Measurements from ENCODE around the gene BLOC1S3. TPM values are rescaled to one million over a fixed set of nuclear protein-coding genes. Genes with fewer than 3 reads are reported as not detected.

Gene BLOC1S3
- total and polyA plus RNA-seq, 11 donors, result 2.0 to 8.1 (median 4.8) TPM

DNA sequence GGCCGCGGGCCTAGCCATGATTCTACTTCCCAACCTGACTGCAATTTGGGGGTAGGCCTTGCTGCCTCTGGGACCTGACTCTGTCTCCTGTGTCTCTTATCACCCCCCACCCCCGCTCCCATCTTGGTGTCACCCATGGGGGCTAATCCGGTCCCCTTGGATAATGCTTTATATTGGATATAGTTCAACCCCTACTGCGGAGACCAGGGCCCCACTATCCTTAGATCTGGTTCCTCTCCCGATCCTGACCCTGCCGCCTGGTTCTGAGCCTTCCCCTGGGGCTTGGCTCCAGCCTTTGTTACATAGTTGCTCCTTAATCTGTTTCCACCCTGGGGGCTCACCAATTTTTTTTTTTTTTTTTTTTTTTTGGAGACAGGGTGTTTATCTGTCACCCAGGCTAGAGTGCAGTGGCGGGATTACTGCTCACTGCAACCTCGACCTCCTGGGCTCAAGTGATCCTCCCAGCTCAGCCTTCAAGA lies 1.3 kb downstream of the BLOC1S3 start:
- intact Hi-C loops (cut with DNase I), result loop anchor here in 6 of 10 donors (2.0 to 10.0 kb wide), 7 partner anchors 53 to 165 kb away; partner anchors contain the start of genes PPP1R37 (in 4 of the 6), EXOC3L2 (in 1 of the 6), GEMIN7 (in 1 of the 6) and ZNF296 (in 1 of the 6)
- no peaks in the 10 kb centered on the region for H3K27me3 ChIP-seq
- peak overlapping the region in 8 of 12 donors; percentile 74 to 95 (median 89) for H3K27ac ChIP-seq
- no peak for ATAC-seq
- peaks cover 0 to 20% (median 0%) of the 10 kb centered on the region in 9 donors for H3K36me3 ChIP-seq
- peak overlapping the region; percentile 53 to 95 (median 84) for H3K4me3 ChIP-seq
- H3K4me1 ChIP-seq, result peaks cover 0 to 50% (median 26%) of the 10 kb centered on the region in 12 donors
- TF ChIP-seq, protein P1, sequence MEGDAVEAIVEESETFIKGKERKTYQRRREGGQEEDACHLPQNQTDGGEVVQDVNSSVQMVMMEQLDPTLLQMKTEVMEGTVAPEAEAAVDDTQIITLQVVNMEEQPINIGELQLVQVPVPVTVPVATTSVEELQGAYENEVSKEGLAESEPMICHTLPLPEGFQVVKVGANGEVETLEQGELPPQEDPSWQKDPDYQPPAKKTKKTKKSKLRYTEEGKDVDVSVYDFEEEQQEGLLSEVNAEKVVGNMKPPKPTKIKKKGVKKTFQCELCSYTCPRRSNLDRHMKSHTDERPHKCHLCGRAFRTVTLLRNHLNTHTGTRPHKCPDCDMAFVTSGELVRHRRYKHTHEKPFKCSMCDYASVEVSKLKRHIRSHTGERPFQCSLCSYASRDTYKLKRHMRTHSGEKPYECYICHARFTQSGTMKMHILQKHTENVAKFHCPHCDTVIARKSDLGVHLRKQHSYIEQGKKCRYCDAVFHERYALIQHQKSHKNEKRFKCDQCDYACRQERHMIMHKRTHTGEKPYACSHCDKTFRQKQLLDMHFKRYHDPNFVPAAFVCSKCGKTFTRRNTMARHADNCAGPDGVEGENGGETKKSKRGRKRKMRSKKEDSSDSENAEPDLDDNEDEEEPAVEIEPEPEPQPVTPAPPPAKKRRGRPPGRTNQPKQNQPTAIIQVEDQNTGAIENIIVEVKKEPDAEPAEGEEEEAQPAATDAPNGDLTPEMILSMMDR (IDR thresholded peaks at IDR 0.05), result no peak
- no peak for TF ChIP-seq POLR2A (IDR thresholded peaks at IDR 0.05)
- no peak for DNase-seq
- WGBS, 4 donors, result 53 to 64% (median 57%) methylated on average over 9 of the region's 9 CpGs
- no peaks in the 10 kb centered on the region for H3K9me3 ChIP-seq

DNA sequence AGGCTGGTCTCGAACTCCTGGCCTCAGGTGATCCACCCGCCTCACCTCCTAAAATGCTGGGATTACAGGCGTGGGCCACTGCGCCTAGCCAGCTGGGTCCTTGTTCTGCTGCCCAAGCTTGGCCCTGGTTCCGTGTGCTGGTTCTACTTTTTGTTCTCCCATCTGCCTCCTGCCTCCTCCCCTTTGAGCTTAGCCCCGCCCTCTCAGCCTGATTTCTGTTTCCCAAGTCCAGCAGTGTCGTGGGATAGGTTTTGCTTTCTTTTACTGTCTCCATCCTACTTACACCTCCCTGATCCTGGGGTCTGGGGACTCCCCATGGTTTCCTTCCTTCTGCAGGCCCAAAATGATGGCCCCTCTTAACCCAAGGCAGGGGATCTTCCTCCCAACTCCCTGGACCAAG lies 2.4 kb downstream of the BLOC1S3 start:
- Histone ChIP-seq H3K27me3 (no peaks in the 10 kb centered on the region), H3K4me3 (no peak overlapping the region), H3K36me3 (peaks cover 0 to 20% (median 0%) of the 10 kb centered on the region in 9 donors), H3K4me1 (peaks cover 0 to 51% (median 26%) of the 10 kb centered on the region in 12 donors), H3K9me3 (no peaks in the 10 kb centered on the region), H3K27ac (no peak overlapping the region)
- WGBS, 4 donors, result 81 to 85% (median 85%) methylated on average over 7 of the region's 7 CpGs
- no peak for TF ChIP-seq POLR2A (IDR thresholded peaks at IDR 0.05)
- TF ChIP-seq, protein P1 (IDR thresholded peaks at IDR 0.05), result no peak
- ATAC-seq (no peak), DNase-seq (no peak)
- intact Hi-C loops (cut with DNase I), result loop anchor here in 2 of 10 donors (10.0 kb wide), 2 partner anchors 64 to 166 kb away; partner anchors contain the start of gene EXOC3L2 (in 1 of the 2)

DNA sequence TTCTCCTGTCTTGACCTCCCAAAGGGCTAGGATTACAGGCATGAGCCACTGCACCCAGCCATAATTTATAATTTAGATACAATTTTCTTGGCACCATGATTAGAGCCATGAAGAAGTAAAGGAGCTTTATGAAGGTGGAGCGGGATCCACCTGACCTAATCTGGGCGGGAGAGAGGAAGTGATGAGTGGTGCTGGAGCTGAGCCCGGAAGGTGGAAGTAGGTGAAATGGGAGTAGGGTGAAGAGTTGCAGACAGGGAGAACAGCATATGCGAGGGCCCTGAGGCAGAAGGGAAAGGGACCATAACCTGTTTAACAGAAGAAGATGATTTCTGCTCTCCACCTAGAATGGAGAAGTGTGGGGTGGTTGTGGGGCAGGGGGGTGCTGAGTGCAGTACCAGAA lies 4.2 kb downstream of the BLOC1S3 start:
- peaks cover 0 to 20% (median 0%) of the 10 kb centered on the region in 9 donors for H3K36me3 ChIP-seq
- no peak overlapping the region for H3K4me3 ChIP-seq
- no peak for DNase-seq
- no peak overlapping the region for H3K27ac ChIP-seq
- H3K27me3 ChIP-seq, result no peaks in the 10 kb centered on the region
- H3K9me3 ChIP-seq, result no peaks in the 10 kb centered on the region
- TF ChIP-seq, protein P1 (IDR thresholded peaks at IDR 0.05), result no peak
- no peak for TF ChIP-seq POLR2A (IDR thresholded peaks at IDR 0.05)
- intact Hi-C loops (cut with DNase I), result loop anchor here in 2 of 10 donors (10.0 kb wide), 2 partner anchors 62 to 168 kb away; partner anchors contain the start of gene EXOC3L2 (in 1 of the 2)
- WGBS, 4 donors, result 64 to 78% (median 72%) methylated on average over 4 of the region's 4 CpGs
- H3K4me1 ChIP-seq, result peaks cover 0 to 40% (median 20%) of the 10 kb centered on the region in 12 donors
- ATAC-seq, result no peak

DNA sequence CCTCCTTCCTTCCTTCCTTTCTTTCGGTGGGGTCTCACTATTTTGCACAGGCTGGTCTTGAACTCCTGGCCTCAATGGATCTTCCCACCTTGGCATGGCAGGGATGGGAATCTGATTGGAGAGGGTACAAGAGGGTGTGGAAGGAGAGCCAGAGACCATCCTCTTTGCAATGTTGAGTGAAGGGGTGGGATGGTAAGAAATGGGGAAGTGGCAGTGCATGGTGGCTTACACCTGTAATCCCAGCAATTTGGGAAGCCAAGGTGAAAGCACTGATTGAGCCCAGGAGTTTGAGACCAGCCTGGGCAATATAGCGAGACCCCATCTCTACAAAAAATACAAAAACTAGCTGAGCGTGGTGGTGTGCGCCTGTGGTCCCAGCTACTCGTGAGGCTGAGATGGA lies 5.5 kb downstream of the BLOC1S3 start:
- Histone ChIP-seq H3K27me3 (no peaks in the 10 kb centered on the region), H3K4me1 (peaks cover 0 to 40% (median 18%) of the 10 kb centered on the region in 12 donors), H3K36me3 (peaks cover 0 to 20% (median 0%) of the 10 kb centered on the region in 9 donors), H3K4me3 (no peak overlapping the region), H3K9me3 (no peaks in the 10 kb centered on the region), H3K27ac (no peak overlapping the region)
- WGBS, 4 donors, result 84 to 93% (median 90%) methylated on average over 5 of the region's 5 CpGs
- intact Hi-C loops (cut with DNase I), result loop anchor here in 2 of 10 donors (10.0 kb wide), 2 partner anchors 61 to 169 kb away; partner anchors contain the start of gene EXOC3L2 (in 1 of the 2)
- DNase-seq, result no peak
- no peak for TF ChIP-seq POLR2A (IDR thresholded peaks at IDR 0.05)
- TF ChIP-seq, protein P1 (IDR thresholded peaks at IDR 0.05), result no peak
- no peak for ATAC-seq
